Natural killer cell (primary cell): ENCODE data around the gene TMEM117. TPM values are rescaled to one million over a fixed set of nuclear protein-coding genes. Genes with fewer than 3 reads are reported as not detected.

Experiments used
- ATAC-seq, 3 donors: fragments of 150-1000 bp in 2 of 3; fragments of 200-7000 bp in 1 of 3; cut with Tn5 transposase; 1 replicate in 1 of 3; 2 replicates in 2 of 3; pipeline ENCODE4 v1.10.0; 2021; ENCODE audit warnings: mild to moderate bottlenecking in 2 of 3, moderate library complexity in 2 of 3
- DNase-seq, 2 donors: peaks; one replicate each; pipeline versions ENCODE4 v3.0.0 to v3.0.0-alpha.2; 2013 to 2021; ENCODE audit warnings: mixed read lengths in 1 of 2
- H3K27ac ChIP-seq: one replicate; pipeline ENCODE4 v1.5.1; 2013; ENCODE audit warnings: mild to moderate bottlenecking, low read length
- H3K27me3 ChIP-seq: one replicate; pipeline ENCODE4 v1.6.1; 2013; ENCODE audit warnings: low read length; ENCODE audit not compliant: control insufficient read depth, insufficient read depth
- H3K36me3 ChIP-seq: one replicate; pipeline ENCODE4 v1.6.1; 2013; ENCODE audit warnings: low read length; ENCODE audit not compliant: control insufficient read depth, insufficient read depth
- H3K4me1 ChIP-seq: one replicate; pipeline ENCODE4 v1.6.1; 2013; ENCODE audit warnings: low read length; ENCODE audit not compliant: control insufficient read depth, insufficient read depth
- H3K4me3 ChIP-seq: one replicate; pipeline ENCODE4 v1.5.1; 2013; ENCODE audit warnings: low read length
- H3K9me3 ChIP-seq: one replicate; pipeline ENCODE4 v1.6.1; 2013; ENCODE audit warnings: low read length; ENCODE audit not compliant: control insufficient read depth, insufficient read depth
- H3K27ac Mint-ChIP-seq, 2 donors: one replicate each; pipeline ENCODE4 v1.8.0; 2022; ENCODE audit warnings: mild to moderate bottlenecking in 2 of 2, mixed read lengths in 2 of 2, moderate library complexity in 1 of 2
- H3K27me3 Mint-ChIP-seq, 2 donors: one replicate each; pipeline ENCODE4 v1.8.0; 2022; ENCODE audit warnings: low read depth in 2 of 2, mixed read lengths in 2 of 2
- H3K36me3 Mint-ChIP-seq: one replicate; pipeline ENCODE4 v1.8.0; 2022; ENCODE audit warnings: mixed read lengths
- H3K4me1 Mint-ChIP-seq, 2 donors: one replicate each; pipeline ENCODE4 v1.8.0; 2022; ENCODE audit warnings: mixed read lengths in 2 of 2
- H3K4me3 Mint-ChIP-seq: one replicate; pipeline ENCODE4 v1.8.0; 2022; ENCODE audit warnings: mild to moderate bottlenecking, moderate library complexity, mixed read lengths
- H3K9me3 Mint-ChIP-seq, 2 donors: one replicate each; pipeline ENCODE4 v1.8.0; 2022; ENCODE audit warnings: mixed read lengths in 2 of 2
- WGBS: methylation state at CpG from one replicate; pipeline ENCODE4 v1.1.7; 2013; ENCODE audit warnings: missing lambda C conversion rate; ENCODE audit not compliant: insufficient coverage; 5-methylcytosine and 5-hydroxymethylcytosine counted together
- intact Hi-C: fragments of 100-400 bp; cut with micrococcal nuclease; formaldehyde crosslinking; loops from one replicate; pipeline ENCODE4 v1.14.2; 2022
- total RNA-seq, 4 donors: library from RNA; stranded (reverse); fragments of 120-200 nt in 1 of 4; gene quantifications; one replicate each; pipeline versions ENCODE4 v1.2.3 to v1.2.4, GENCODE V29; 2013 to 2022
- TF ChIP-seq, protein P1 (sequence below): fragments of 200-600 bp; IDR thresholded peaks from one replicate; pipeline ENCODE4 v1.8.0; 2022; ENCODE audit warnings: antibody characterized with exemption

Gene TMEM117
- total RNA-seq, 3 donors from 2014 or later (not counting 1 experiment from before 2014, with no cell fraction given) = 7.1 to 8.1 (median 7.9) TPM

GRCh38 chr12:43795716-43796280, 40.1 kb upstream of the TMEM117 start:
- no peak overlapping the region for H3K4me3 Mint-ChIP-seq
- Histone ChIP-seq H3K4me1 (no peaks in the 10 kb centered on the region), H3K36me3 (peaks cover 58% of the 10 kb centered on the region), H3K9me3 (no peaks in the 10 kb centered on the region), H3K27ac (no peak overlapping the region), H3K27me3 (no peaks in the 10 kb centered on the region), H3K4me3 (no peak overlapping the region)
- peaks cover 0 to 5% of the 10 kb centered on the region in 2 donors for H3K4me1 Mint-ChIP-seq
- ATAC-seq = no peak
- H3K27me3 Mint-ChIP-seq = no peaks in the 10 kb centered on the region
- intact Hi-C loops = no loop called here
- WGBS = 67% methylated on average over 1 of the region's 2 CpGs
- DNase-seq = no peak
- TF ChIP-seq, protein P1, sequence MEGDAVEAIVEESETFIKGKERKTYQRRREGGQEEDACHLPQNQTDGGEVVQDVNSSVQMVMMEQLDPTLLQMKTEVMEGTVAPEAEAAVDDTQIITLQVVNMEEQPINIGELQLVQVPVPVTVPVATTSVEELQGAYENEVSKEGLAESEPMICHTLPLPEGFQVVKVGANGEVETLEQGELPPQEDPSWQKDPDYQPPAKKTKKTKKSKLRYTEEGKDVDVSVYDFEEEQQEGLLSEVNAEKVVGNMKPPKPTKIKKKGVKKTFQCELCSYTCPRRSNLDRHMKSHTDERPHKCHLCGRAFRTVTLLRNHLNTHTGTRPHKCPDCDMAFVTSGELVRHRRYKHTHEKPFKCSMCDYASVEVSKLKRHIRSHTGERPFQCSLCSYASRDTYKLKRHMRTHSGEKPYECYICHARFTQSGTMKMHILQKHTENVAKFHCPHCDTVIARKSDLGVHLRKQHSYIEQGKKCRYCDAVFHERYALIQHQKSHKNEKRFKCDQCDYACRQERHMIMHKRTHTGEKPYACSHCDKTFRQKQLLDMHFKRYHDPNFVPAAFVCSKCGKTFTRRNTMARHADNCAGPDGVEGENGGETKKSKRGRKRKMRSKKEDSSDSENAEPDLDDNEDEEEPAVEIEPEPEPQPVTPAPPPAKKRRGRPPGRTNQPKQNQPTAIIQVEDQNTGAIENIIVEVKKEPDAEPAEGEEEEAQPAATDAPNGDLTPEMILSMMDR = no peak
- H3K27ac Mint-ChIP-seq = no peak overlapping the region
- H3K36me3 Mint-ChIP-seq = peaks cover 6% of the 10 kb centered on the region
- H3K9me3 Mint-ChIP-seq = no peaks in the 10 kb centered on the region

DNA sequence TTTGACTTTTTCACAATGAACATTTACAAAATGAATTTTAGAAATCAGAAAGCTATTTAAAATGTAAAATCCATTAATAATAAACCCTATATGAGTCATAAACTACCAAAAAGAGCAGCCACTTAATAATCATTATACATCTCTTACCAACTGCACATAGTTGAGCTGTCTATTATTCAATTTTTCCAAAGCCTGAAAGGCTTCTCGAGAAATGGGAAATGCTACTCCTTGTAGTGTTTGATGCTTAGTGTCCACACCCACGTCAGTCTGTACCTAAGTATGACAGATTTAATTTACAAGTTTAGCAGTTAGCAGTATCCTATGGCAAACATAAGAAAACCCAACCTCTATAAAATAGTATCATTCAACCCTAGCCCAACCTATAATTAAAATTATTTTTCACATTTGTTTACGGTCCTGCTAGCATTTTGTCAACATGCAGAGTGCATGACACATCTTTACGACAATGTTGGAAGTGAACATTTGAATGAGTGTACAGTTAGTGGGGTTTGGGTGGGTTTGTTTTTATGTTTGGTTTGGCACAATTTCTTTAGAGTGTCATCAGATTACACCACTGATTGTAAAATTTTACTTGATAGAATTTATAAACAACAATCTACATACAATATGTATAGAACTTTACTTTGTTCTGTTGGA, 38.2 kb upstream of the TMEM117 start:
- DNase-seq = no peak
- ATAC-seq = no peak
- Mint-ChIP-seq H3K4me1 (peaks cover 0 to under 1% of the 10 kb centered on the region in 2 donors), H3K27ac (no peak overlapping the region), H3K4me3 (no peak overlapping the region), H3K36me3 (peaks cover 6% of the 10 kb centered on the region), H3K9me3 (no peaks in the 10 kb centered on the region), H3K27me3 (no peaks in the 10 kb centered on the region)
- 93% methylated on average over 4 of the region's 4 CpGs for WGBS
- no peak overlapping the region for H3K27ac ChIP-seq
- no peaks in the 10 kb centered on the region for H3K27me3 ChIP-seq
- TF ChIP-seq, protein P1 = no peak
- no peaks in the 10 kb centered on the region for H3K9me3 ChIP-seq
- H3K36me3 ChIP-seq = peaks cover 65% of the 10 kb centered on the region
- no peaks in the 10 kb centered on the region for H3K4me1 ChIP-seq
- intact Hi-C loops = no loop called here
- H3K4me3 ChIP-seq = no peak overlapping the region

DNA sequence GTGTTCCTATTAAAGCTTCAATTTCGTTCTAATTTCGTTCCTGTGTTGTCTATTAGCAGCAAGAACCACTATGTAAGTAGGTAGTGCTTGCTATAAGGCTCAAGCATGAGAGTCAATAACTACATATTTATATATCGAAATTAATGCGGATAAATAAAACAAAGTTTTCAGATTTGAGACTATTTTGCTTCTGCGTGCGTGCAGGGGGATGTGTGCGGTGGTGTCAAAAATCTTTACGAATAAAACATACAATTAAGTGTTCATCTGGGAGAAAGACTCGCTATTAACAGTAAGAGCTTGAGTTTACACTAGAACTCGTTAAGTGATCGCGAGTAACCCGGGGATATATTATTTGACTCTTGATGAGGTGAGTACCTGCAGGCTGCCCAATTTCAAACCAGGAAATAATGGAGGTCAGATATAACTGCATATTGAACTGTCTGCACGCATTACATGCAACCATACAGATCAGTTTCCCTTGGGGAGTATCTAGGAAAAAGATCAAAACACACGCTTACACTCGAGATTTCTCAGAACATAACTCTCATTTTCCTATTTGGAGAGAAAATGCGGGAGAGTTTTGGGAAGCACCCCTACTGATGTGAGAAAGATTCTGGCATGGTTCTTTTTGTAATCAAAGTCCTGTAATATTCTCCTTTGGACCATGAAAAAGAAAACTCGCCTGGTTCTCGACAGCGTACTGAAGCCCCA, 30.6 kb upstream of the TMEM117 start:
- H3K4me1 ChIP-seq = no peaks in the 10 kb centered on the region
- Mint-ChIP-seq H3K27ac (peak overlapping the region; percentile 95 to 98), H3K9me3 (no peaks in the 10 kb centered on the region), H3K27me3 (peaks cover 0 to 5% of the 10 kb centered on the region in 2 donors), H3K4me1 (peaks cover 28 to 29% of the 10 kb centered on the region in 2 donors), H3K36me3 (peaks cover 7% of the 10 kb centered on the region), H3K4me3 (peak overlapping the region; percentile 100)
- peak in 1 of 2 donors; percentile 48 for DNase-seq
- intact Hi-C loops = loop anchor here (5.0 kb wide), 1 partner anchor 77 kb away; no protein-coding TSS in a partner anchor
- ATAC-seq = no peak
- H3K4me3 ChIP-seq = peak overlapping the region; percentile 93
- peak overlapping the region; percentile 97 for H3K27ac ChIP-seq
- H3K9me3 ChIP-seq = no peaks in the 10 kb centered on the region
- H3K27me3 ChIP-seq = no peaks in the 10 kb centered on the region
- TF ChIP-seq, protein P1 = no peak
- 20% methylated on average over 13 of the region's 20 CpGs for WGBS
- peaks cover 25% of the 10 kb centered on the region for H3K36me3 ChIP-seq
